Measurements from ENCODE around the gene ZNF689. TPM values are rescaled to one million over a fixed set of nuclear protein-coding genes. Genes with fewer than 3 reads are reported as not detected.

The ZNF689 gene
- total and polyA plus RNA-seq, 2 of the 13 experiments (the other 11 are each of a cell fraction or from before 2014, with no cell fraction given), result 9.7 to 19.5 TPM

DNA sequence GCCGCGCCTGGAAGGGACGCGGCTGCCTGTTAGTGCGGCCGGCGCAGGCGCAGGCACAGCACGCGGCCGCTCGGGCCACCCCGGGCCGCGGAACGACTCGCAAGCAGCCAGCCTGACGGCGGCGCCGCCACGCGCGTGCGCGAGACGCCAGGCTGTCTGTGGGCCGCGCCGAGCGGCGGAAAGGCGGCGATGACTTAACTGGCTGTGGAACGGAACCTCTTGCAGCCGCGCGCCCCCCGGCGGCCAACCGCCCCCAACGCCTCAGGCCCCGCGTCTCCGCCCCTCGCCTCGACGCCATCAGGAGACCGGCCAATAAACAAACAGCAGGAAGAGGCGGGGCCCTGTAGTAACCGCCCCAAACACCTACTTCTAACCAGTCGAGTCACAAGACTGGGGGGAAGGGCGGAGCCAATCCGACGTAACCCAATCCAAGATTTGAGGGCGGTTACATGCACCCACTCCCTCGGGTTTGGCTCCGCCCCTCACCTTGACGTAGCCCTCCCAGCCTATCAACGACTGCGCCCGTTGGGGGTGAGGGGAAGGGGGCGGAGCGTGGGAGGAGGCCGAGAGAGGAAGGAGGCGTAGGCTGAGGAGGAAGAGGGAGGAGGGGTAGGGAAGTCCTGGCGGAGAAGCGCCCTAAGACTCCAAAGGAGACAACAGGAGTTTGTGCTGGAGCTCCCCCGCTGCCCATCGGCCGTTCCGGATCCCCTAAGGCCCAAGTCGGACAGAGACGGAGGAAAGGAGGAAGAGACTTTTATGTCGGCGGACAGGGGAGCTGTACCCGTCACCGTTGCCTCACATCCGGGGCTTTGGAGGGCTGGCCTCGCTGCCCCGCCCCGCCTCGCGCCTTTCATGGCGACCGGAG lies 47.9 kb upstream of the ZNF689 start, which contains the start of gene FBRS (continued):
- TF ChIP-seq ZNF75D (CRISPR knock-in tag; IDR thresholded peaks at IDR 0.05; ENCODE audit: borderline replicate concordance), result no peak
- TF ChIP-seq ZNF546 (CRISPR knock-in tag; conservative IDR thresholded peaks at IDR 0.05), result peak; percentile 95
- TF ChIP-seq ZNF350 (CRISPR knock-in tag; IDR thresholded peaks at IDR 0.05; ENCODE audit: borderline replicate concordance, low read depth), result peak; percentile 78
- no peak for TF ChIP-seq TCF7L2 (IDR thresholded peaks at IDR 0.05; ENCODE audit: low read depth, low read length)
- no peak for TF ChIP-seq NR2F6 (IDR thresholded peaks at IDR 0.05)
- peak; percentile 53; the same call in 1 of the 2 replicates for TF ChIP-seq NR2F6 (CRISPR knock-in tag; IDR thresholded peaks at IDR 0.05)
- peak; percentile 81 for TF ChIP-seq ZNF746 (CRISPR knock-in tag; IDR thresholded peaks at IDR 0.05)
- 0 out of 2 replicates have a peak, but pooled peaks have one; percentile 19 for TF ChIP-seq EED (CRISPR knock-in tag; IDR thresholded peaks at IDR 0.05)
- no peak for TF ChIP-seq MZF1 (CRISPR knock-in tag; IDR thresholded peaks at IDR 0.05; ENCODE audit: borderline replicate concordance)
- TF ChIP-seq, protein P1, sequence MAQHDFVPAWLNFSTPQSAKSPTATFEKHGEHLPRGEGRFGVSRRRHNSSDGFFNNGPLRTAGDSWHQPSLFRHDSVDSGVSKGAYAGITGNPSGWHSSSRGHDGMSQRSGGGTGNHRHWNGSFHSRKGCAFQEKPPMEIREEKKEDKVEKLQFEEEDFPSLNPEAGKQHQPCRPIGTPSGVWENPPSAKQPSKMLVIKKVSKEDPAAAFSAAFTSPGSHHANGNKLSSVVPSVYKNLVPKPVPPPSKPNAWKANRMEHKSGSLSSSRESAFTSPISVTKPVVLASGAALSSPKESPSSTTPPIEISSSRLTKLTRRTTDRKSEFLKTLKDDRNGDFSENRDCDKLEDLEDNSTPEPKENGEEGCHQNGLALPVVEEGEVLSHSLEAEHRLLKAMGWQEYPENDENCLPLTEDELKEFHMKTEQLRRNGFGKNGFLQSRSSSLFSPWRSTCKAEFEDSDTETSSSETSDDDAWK (CRISPR knock-in tag; IDR thresholded peaks at IDR 0.05), result no peak
- peak; percentile 18; the same call in 1 of the 2 replicates for TF ChIP-seq CHD2 (IDR thresholded peaks at IDR 0.05; ENCODE audit: low read depth, low read length)
- TF ChIP-seq HHEX (CRISPR knock-in tag; IDR thresholded peaks at IDR 0.05), result no peak
- TF ChIP-seq FIP1L1 (IDR thresholded peaks at IDR 0.05; ENCODE audit: borderline replicate concordance, insufficient read depth, low read depth, low read length), result no peak; the same call in 1 of the 2 replicates
- TF ChIP-seq, protein P2, sequence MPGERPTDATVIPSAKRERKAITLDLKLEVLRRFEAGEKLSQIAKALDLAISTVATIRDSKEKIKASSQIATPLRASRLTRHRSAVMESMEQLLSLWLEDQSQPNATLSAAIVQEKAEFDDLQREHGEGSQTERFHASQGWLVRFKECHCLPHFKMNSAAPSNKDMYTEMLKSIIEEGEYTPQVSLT (CRISPR knock-in tag; IDR thresholded peaks at IDR 0.05; ENCODE audit: borderline replicate concordance, low read depth), result no peak; the same call in 1 of the 2 replicates
- TF ChIP-seq ZNF430 (CRISPR knock-in tag; IDR thresholded peaks at IDR 0.05), result no peak
- TF ChIP-seq RFX3 (CRISPR knock-in tag; IDR thresholded peaks at IDR 0.05), result no peak
- TF ChIP-seq ZFP36L2 (CRISPR knock-in tag; IDR thresholded peaks at IDR 0.05), result peak; percentile 40; the same call in 1 of the 2 replicates
- TF ChIP-seq SSRP1 (CRISPR knock-in tag; IDR thresholded peaks at IDR 0.05), result no peak
- TF ChIP-seq RARG (CRISPR knock-in tag; IDR thresholded peaks at IDR 0.05; ENCODE audit: low read depth), result no peak
- TF ChIP-seq RBFOX2 (IDR thresholded peaks at IDR 0.05; ENCODE audit: low read depth, low read length), result peak; percentile 77
- no peak for TF ChIP-seq GTF2F1 (IDR thresholded peaks at IDR 0.05; ENCODE audit: low read length)
- no peak for TF ChIP-seq SMARCE1 (IDR thresholded peaks at IDR 0.05; ENCODE audit: borderline replicate concordance)
- peak; percentile 45; the same call in 1 of the 2 replicates for TF ChIP-seq ATF7 (IDR thresholded peaks at IDR 0.05)
- no peak; the same call in 1 of the 2 replicates for TF ChIP-seq ATF7 (CRISPR knock-in tag; IDR thresholded peaks at IDR 0.05)
- TF ChIP-seq TOPORS (CRISPR knock-in tag; IDR thresholded peaks at IDR 0.05), result no peak; the same call in 1 of the 2 replicates
- TF ChIP-seq ZNF331 (CRISPR knock-in tag; IDR thresholded peaks at IDR 0.05), result peak; percentile 51; the same call in 1 of the 2 replicates
- TF ChIP-seq NFE2L1 (CRISPR knock-in tag; IDR thresholded peaks at IDR 0.05; ENCODE audit: borderline replicate concordance), result no peak

Data from HepG2 (cell line).